ENCODE measurements around the gene CDK11A.
"Not testable (repeated sequence)": the region's sequence is repeated elsewhere in the genome, so short reads cannot be mapped to it uniquely, and the experiment has no call there.

Gene CDK11A

GRCh38 chr1:1724035-1724864, at the start of gene CDK11A:
Gene CDK11A, minus strand, starts transcription at chr1:1724357. Its CDS starts 1,539 bp downstream, at chr1:1722818.
- peak within 1 kb of the TSS; percentile 91 for H3K27ac ChIP-seq (ENCODE audit: low read depth, low read length)
- H3K79me2 ChIP-seq (ENCODE audit: control insufficient read depth, insufficient read depth, low read length, unreplicated experiment): peaks cover 12% of the 10 kb centered on the region
- H3K4me3 ChIP-seq (ENCODE audit: low read depth, low read length): peak within 1 kb of the TSS; percentile 83
- not testable (repeated sequence) for H3K27me3 ChIP-seq (ENCODE audit: insufficient read depth, low read length); H3K36me3 ChIP-seq (ENCODE audit: insufficient read depth, low read length)
- peaks cover 10% of the 10 kb centered on the region for H3K4me1 ChIP-seq (ENCODE audit: control insufficient read depth, insufficient read depth, low read length, unreplicated experiment)
- peak within 1 kb of the TSS; percentile 68 for H2AFZ ChIP-seq (ENCODE audit: low read length, unreplicated experiment)

DNA sequence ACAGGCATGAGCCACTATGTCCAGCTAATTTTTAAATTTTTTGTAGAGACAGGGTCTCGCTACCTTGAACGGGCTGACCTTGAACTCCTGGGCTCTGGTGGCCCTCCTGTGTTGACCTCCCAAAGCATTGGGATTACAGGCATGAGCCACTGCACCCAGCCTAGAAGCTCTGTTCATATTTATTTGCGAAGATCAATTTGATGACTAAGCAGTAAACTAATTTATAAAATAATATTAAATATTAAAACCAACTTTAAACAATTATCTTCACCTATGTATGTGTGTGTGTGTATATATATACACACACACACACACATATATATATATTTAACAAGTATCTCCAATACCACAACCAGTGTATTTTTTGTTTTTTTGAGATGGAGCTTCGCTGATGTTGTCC, 49.7 kb upstream of the CDK11A start:
- Histone ChIP-seq H3K27ac (ENCODE audit: low read depth, low read length) (no peak overlapping the region), H3K36me3 (ENCODE audit: insufficient read depth, low read length) (peaks cover 26% of the 10 kb centered on the region), H3K79me2 (ENCODE audit: control insufficient read depth, insufficient read depth, low read length, unreplicated experiment) (peaks cover 79% of the 10 kb centered on the region)

GRCh38 chr1:1771096-1771495, 46.9 kb upstream of the CDK11A start:
- Histone ChIP-seq H3K79me2 (ENCODE audit: control insufficient read depth, insufficient read depth, low read length, unreplicated experiment) (peaks cover 86% of the 10 kb centered on the region), H3K27me3 (ENCODE audit: insufficient read depth, low read length) (no peaks in the 10 kb centered on the region), H3K4me3 (ENCODE audit: low read depth, low read length) (no peak overlapping the region), H3K4me1 (ENCODE audit: control insufficient read depth, insufficient read depth, low read length, unreplicated experiment) (peaks cover 9% of the 10 kb centered on the region), H3K27ac (ENCODE audit: low read depth, low read length) (no peak overlapping the region), H2AFZ (ENCODE audit: low read length, unreplicated experiment) (no peak overlapping the region), H3K36me3 (ENCODE audit: insufficient read depth, low read length) (peaks cover 34% of the 10 kb centered on the region)

More for the DNA sequence above, 49.7 kb upstream of the CDK11A start:
- Histone ChIP-seq H2AFZ (ENCODE audit: low read length, unreplicated experiment) (no peak overlapping the region), H3K4me1 (ENCODE audit: control insufficient read depth, insufficient read depth, low read length, unreplicated experiment) (peaks cover 14% of the 10 kb centered on the region), H3K4me3 (ENCODE audit: low read depth, low read length) (no peak overlapping the region), H3K27me3 (ENCODE audit: insufficient read depth, low read length) (no peaks in the 10 kb centered on the region)

GRCh38 chr1:1770102-1770501, 45.9 kb upstream of the CDK11A start:
- Histone ChIP-seq H3K4me1 (ENCODE audit: control insufficient read depth, insufficient read depth, low read length, unreplicated experiment) (no peaks in the 10 kb centered on the region), H3K27ac (ENCODE audit: low read depth, low read length) (no peak overlapping the region), H3K36me3 (ENCODE audit: insufficient read depth, low read length) (peaks cover 34% of the 10 kb centered on the region), H2AFZ (ENCODE audit: low read length, unreplicated experiment) (no peak overlapping the region), H3K79me2 (ENCODE audit: control insufficient read depth, insufficient read depth, low read length, unreplicated experiment) (peaks cover 83% of the 10 kb centered on the region), H3K4me3 (ENCODE audit: low read depth, low read length) (no peak overlapping the region), H3K27me3 (ENCODE audit: insufficient read depth, low read length) (no peaks in the 10 kb centered on the region)

- H3K4me1 ChIP-seq (ENCODE audit: control insufficient read depth, insufficient read depth, low read length, unreplicated experiment): no peaks in the 10 kb centered on the region
- H3K4me3 ChIP-seq (ENCODE audit: low read depth, low read length): no peak overlapping the region
- H3K79me2 ChIP-seq (ENCODE audit: control insufficient read depth, insufficient read depth, low read length, unreplicated experiment): peaks cover 81% of the 10 kb centered on the region
- H3K36me3 ChIP-seq (ENCODE audit: insufficient read depth, low read length): peaks cover 31% of the 10 kb centered on the region
- no peak overlapping the region for H3K27ac ChIP-seq (ENCODE audit: low read depth, low read length)
- H3K27me3 ChIP-seq (ENCODE audit: insufficient read depth, low read length): no peaks in the 10 kb centered on the region
- no peak overlapping the region for H2AFZ ChIP-seq (ENCODE audit: low read length, unreplicated experiment)
These were observed 44.3 kb upstream of the CDK11A start for GRCh38 chr1:1768249-1768992.

- H3K79me2 ChIP-seq (ENCODE audit: control insufficient read depth, insufficient read depth, low read length, unreplicated experiment): peaks cover 65% of the 10 kb centered on the region
- no peak overlapping the region for H3K27ac ChIP-seq (ENCODE audit: low read depth, low read length)
- no peaks in the 10 kb centered on the region for H3K27me3 ChIP-seq (ENCODE audit: insufficient read depth, low read length)
- H3K36me3 ChIP-seq (ENCODE audit: insufficient read depth, low read length): peaks cover 11% of the 10 kb centered on the region
- H3K4me3 ChIP-seq (ENCODE audit: low read depth, low read length): no peak overlapping the region
- no peaks in the 10 kb centered on the region for H3K4me1 ChIP-seq (ENCODE audit: control insufficient read depth, insufficient read depth, low read length, unreplicated experiment)
- no peak overlapping the region for H2AFZ ChIP-seq (ENCODE audit: low read length, unreplicated experiment)
These were observed 40.8 kb upstream of the CDK11A start for GRCh38 chr1:1764876-1765470.

DNA sequence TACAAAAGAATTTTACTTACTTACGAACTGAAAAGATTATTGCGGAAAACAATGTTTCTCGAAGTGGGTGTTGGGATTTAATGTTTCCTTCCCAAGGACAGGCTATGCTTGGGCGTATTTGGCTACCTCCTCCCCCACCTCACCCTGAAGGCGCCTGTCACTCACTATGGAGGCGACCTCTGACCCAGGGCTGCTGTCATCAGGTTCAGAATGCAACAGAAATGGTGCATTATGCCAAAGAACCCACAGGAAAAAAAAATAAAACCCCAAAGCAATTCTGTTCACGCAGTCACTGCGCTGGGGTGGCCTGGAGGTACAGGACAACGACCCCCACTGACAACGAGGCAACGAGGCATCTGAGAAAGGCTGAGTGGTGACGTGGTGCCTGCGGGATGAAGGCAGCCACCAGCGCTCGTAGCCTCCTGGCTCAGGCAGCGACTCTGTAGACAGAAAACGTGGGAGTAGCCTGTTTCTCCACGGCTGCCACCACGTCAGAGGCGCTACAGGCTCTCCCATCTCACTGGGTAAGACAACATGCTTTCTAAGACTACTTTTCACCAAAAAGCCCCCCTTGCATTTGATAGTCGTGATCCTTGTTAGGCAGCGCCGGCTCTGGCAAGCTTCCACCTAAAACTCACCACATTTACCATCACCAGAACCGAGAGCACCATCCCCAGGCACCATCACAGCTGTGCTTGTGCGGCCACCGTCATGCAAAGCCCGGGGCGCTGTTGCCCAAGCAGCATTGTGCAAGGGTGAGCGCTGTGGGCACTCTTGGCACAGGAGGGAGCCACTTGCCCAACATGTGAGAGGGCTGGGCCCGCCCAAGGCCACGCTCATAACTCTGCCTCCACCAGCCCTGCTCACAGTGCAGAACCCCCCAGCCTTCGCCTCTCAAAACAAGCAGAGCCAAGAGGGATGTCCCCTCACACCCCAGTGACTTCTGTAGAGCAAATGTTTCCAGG, 39.8 kb upstream of the CDK11A start:
- Histone ChIP-seq H3K27ac (ENCODE audit: low read depth, low read length) (no peak overlapping the region), H3K4me1 (ENCODE audit: control insufficient read depth, insufficient read depth, low read length, unreplicated experiment) (no peaks in the 10 kb centered on the region), H3K27me3 (ENCODE audit: insufficient read depth, low read length) (no peaks in the 10 kb centered on the region), H3K79me2 (ENCODE audit: control insufficient read depth, insufficient read depth, low read length, unreplicated experiment) (peaks cover 58% of the 10 kb centered on the region), H3K36me3 (ENCODE audit: insufficient read depth, low read length) (peaks cover 8% of the 10 kb centered on the region; the same call in 1 of the 2 replicates), H3K4me3 (ENCODE audit: low read depth, low read length) (no peak overlapping the region), H2AFZ (ENCODE audit: low read length, unreplicated experiment) (no peak overlapping the region)

- no peak overlapping the region for H2AFZ ChIP-seq (ENCODE audit: low read length, unreplicated experiment)
- no peaks in the 10 kb centered on the region for H3K27me3 ChIP-seq (ENCODE audit: insufficient read depth, low read length)
- H3K36me3 ChIP-seq (ENCODE audit: insufficient read depth, low read length): no peaks in the 10 kb centered on the region
- no peak overlapping the region for H3K27ac ChIP-seq (ENCODE audit: low read depth, low read length)
- H3K4me1 ChIP-seq (ENCODE audit: control insufficient read depth, insufficient read depth, low read length, unreplicated experiment): no peaks in the 10 kb centered on the region
- H3K79me2 ChIP-seq (ENCODE audit: control insufficient read depth, insufficient read depth, low read length, unreplicated experiment): peaks cover 43% of the 10 kb centered on the region
- no peak overlapping the region for H3K4me3 ChIP-seq (ENCODE audit: low read depth, low read length)
These were observed 37.6 kb upstream of the CDK11A start for GRCh38 chr1:1761504-1762376.

- peaks cover 36% of the 10 kb centered on the region for H3K79me2 ChIP-seq (ENCODE audit: control insufficient read depth, insufficient read depth, low read length, unreplicated experiment)
These were observed 36.6 kb upstream of the CDK11A start for GRCh38 chr1:1760715-1761114.

More at GRCh38 chr1:1760715-1761114, 36.6 kb upstream of the CDK11A start:
- H3K4me1 ChIP-seq (ENCODE audit: control insufficient read depth, insufficient read depth, low read length, unreplicated experiment): no peaks in the 10 kb centered on the region
- no peaks in the 10 kb centered on the region for H3K27me3 ChIP-seq (ENCODE audit: insufficient read depth, low read length)
- no peak overlapping the region for H3K4me3 ChIP-seq (ENCODE audit: low read depth, low read length)
- no peaks in the 10 kb centered on the region for H3K36me3 ChIP-seq (ENCODE audit: insufficient read depth, low read length)
- no peak overlapping the region for H3K27ac ChIP-seq (ENCODE audit: low read depth, low read length)
- no peak overlapping the region for H2AFZ ChIP-seq (ENCODE audit: low read length, unreplicated experiment)

All from ACC112 (cell line).